ENCODE results near the gene CENPU.

DNA sequence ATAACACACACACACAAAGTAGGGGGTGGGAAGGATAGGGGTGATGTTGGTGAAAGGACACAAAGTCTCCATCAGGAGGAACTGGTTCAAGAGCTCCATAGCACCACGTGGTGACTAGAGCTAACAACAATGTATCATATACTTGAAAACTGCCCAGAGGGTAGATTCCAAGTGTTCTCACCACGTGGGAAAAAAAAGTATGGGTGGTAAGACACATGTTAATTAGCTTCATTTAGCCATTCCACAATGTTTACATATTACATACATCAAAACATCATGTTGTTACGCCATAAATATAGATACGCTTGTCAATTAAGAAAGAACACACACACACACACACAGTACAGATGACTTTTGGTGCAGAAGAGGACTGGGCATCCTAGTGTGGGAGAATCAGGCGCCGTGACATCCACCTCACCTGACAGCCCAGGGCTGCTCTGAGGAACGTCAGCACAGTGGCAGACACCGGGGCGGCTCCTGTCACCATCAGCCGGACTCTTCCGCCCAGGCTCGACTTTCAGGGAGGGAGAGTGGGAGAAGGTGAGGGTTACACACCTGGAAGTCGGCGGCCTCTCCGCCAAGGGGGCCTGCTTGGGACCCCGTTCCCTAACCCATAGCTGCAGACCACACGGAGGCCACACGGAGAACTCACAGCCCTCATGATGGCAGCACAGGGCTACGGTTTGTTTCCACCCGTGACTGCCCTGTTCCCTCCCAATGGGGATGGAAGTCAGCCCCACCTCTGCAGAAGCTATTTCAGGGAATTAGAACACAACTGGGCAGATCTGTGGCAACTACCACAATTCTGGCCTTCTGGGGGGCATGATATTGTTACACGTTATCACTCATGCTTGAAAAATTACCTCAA lies 31.8 kb upstream of the CENPU start:
- TF ChIP-seq, protein P1, sequence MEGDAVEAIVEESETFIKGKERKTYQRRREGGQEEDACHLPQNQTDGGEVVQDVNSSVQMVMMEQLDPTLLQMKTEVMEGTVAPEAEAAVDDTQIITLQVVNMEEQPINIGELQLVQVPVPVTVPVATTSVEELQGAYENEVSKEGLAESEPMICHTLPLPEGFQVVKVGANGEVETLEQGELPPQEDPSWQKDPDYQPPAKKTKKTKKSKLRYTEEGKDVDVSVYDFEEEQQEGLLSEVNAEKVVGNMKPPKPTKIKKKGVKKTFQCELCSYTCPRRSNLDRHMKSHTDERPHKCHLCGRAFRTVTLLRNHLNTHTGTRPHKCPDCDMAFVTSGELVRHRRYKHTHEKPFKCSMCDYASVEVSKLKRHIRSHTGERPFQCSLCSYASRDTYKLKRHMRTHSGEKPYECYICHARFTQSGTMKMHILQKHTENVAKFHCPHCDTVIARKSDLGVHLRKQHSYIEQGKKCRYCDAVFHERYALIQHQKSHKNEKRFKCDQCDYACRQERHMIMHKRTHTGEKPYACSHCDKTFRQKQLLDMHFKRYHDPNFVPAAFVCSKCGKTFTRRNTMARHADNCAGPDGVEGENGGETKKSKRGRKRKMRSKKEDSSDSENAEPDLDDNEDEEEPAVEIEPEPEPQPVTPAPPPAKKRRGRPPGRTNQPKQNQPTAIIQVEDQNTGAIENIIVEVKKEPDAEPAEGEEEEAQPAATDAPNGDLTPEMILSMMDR (IDR thresholded peaks at IDR 0.05), result no peak
- no peak for TF ChIP-seq ZFX (IDR thresholded peaks at IDR 0.05; ENCODE audit: borderline replicate concordance)
